Esophagus (tissue), 2 donors: ENCODE data around the gene NENF. TPM values are rescaled to one million over a fixed set of nuclear protein-coding genes. Genes with fewer than 3 reads are reported as not detected.

Source experiments
- polyA plus RNA-seq, 2 donors: library from polyadenylated mRNA; stranded (reverse); fragments of 200-250 nt; gene quantifications; one replicate each; pipeline ENCODE4 v1.2.3, GENCODE V29; 2013
- donor health status: healthy with polysubstance abuse.
- donor health status: Bipolar disorder and iron deficiency.

Gene NENF
- polyA plus RNA-seq, 2 donors = 38.5 to 39.9 TPM

Other genes with a start within 250 kb of the NENF start
- 10 to 100 TPM; 29.0 to 37.3 TPM for gene PPP2R5A, start 147.5 kb upstream of the NENF start, polyA plus RNA-seq
- gene PACC1, start 18.0 kb upstream of the NENF start, polyA plus RNA-seq = 1 to 10 TPM; 3.6 to 4.1 TPM
- 1 to 10 TPM; 4.7 to 9.2 TPM for gene ATF3, start 175.8 kb downstream of the NENF start, polyA plus RNA-seq